ENCODE data around the gene LRRC37A2. TPM values are rescaled to one million over a fixed set of nuclear protein-coding genes. Genes with fewer than 3 reads are reported as not detected.
"Not testable (repeated sequence)": the region's sequence is repeated elsewhere in the genome, so short reads cannot be mapped to it uniquely, and the experiment has no call there.

LRRC37A2 gene
- total RNA-seq, 1 donor: 24.1 TPM

DNA sequence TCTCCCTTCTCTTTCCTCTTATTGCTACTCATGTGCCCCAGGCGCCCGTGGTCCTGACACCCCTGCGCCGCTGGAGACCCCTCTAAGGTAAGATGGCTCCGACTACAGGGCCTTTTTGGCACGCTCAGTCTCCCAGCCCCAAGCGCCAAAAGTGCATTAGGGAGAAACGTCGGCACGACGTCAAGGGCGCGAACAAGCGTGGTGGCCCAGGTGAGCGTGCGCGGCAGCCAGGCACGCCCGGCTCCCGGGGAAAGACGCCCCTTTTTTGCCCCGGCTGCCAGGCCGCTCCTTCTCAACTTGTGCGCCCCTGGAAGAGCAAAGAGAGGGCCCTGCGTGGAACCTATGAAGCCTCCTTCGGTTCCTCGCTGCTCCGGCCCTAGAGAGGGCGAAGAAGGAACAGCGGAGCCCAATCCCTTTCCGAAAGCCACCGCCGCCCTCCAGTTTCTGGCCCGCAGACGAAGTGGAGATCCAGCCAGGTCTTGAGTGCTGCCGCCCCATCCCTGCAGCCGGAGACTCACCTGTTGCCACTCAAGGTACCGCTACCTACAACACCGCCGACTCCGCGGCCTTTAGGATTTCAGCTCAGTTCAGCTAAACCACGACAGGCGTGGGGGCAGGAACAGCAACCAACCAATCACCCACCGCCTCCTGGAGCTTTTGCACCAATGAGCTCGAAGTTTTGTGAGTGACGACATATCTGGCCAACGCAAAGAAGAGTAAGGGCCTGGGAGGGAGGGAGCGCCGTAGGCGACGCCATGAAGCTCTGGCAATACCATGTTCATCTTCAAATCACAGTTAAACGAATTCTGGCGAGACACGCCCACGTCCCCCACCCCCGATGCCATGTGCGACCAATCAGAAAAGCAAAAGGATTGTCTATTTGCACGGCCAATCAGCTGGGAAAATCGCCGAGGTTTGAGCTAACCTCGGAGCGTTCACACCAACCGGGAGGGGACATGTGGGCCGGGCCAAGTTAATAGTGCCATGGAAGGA lies 67.1 kb downstream of the LRRC37A2 start, which contains the start of gene ARL17A:
ARL17A (minus strand) TSS at position 609 of the 993 bp plus-strand sequence. CDS start 3,369 bp downstream, outside the sequence.
- not testable (repeated sequence) for H3K4me3 ChIP-seq (ENCODE audit: low read length); H3K4me1 ChIP-seq (ENCODE audit: insufficient read depth, low read length); H3K9me3 ChIP-seq (ENCODE audit: low read depth, low read length); H3K27me3 ChIP-seq (ENCODE audit: insufficient read depth, low read length)

DNA sequence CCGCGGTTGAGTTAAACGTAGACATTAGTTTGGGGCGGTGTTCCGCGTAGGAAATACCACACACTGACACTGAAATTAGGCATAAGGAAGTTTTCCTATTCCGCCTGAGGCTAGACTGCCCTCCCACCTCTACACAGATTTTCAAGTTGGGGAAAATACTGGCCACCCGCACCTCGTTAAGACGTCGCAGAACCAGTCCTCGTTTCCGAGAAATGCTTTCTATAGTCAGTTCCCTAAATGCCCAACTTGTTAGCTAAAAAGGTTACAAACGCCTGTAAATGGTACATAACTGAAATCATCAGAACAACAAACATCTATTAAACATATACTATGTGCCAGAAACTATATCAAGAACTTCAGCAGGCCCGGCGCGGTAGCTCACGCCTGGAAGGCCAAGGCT lies 67.8 kb downstream of the LRRC37A2 start:
- not testable (repeated sequence) for H3K4me3 ChIP-seq (ENCODE audit: low read length); H3K9me3 ChIP-seq (ENCODE audit: low read depth, low read length); H3K4me1 ChIP-seq (ENCODE audit: insufficient read depth, low read length); H3K27me3 ChIP-seq (ENCODE audit: insufficient read depth, low read length)

DNA sequence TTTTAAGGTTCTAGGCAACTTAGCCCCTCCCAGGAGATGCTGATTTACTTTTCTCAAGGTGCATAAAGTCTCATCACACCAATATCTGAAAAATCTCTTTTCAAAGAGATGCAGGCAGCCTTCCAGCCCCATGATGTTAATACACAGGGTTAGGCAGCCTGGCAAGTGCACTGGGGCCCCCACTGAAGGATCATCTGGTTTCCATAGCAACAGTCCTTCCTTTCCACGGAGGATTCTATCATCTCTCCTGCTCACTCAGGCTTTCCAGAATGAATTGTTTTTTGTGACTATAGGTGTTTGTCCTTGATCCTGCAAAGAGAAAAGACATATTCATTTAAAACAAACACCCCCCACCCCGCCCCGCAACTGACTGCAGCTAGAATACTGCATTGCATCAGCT lies 73.2 kb downstream of the LRRC37A2 start:
- H3K4me1 ChIP-seq (ENCODE audit: insufficient read depth, low read length); H3K27me3 ChIP-seq (ENCODE audit: insufficient read depth, low read length); H3K9me3 ChIP-seq (ENCODE audit: low read depth, low read length); H3K4me3 ChIP-seq (ENCODE audit: low read length): not testable (repeated sequence)

DNA sequence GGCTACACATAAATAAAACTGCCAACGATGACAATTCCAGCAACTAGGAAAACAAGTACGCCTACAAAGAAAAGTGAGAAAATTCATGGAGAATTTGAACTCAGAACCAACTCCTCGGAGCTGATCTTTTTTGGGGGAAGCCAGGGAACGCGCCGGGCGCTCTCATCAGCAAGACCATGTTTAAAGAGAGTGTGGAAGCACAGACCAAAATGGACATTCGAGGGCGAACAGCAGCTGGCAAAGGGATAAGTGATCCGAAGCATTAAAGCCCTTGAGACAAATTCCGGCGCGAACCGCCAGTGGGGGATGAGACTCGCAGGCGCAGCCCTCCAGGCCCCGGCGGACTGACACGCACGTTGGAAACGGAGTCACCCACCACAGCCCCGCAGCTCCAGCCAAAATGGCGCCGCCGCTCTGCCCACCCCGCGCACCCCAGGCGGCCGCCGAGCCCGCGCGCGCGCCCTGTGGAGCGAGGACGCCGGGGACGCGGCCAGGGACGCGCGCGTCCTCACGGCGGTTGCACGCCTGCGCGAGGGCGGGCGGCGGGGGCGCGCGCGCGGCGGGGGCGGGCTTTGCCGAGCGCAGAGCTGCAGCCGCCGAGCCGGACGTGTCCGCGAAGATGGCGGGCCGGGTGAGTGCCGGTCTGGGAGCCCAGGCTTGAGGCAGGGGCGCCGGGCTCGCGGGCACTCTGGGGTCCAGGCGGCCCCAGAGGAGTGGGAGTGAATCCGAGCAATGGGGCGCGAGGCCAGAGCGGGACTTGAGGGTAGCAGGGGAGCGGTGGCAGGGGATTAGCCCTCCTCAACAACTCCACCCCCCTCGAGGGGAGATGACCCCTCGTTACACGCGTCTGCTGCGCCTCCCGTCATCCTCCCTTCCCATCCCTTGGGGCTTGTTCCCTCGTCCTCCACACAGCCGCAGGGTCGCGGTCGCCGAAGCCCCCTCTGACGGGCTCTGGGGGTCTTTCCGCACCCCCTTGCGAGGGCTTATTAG lies 78.2 kb downstream of the LRRC37A2 start, which contains the start of gene NSF:
NSF (plus strand) TSS at position 513 of the 990 bp plus-strand sequence; CDS start at position 620, 107 bp downstream.
- not testable (repeated sequence) for H3K27me3 ChIP-seq (ENCODE audit: insufficient read depth, low read length); H3K4me3 ChIP-seq (ENCODE audit: low read length); H3K9me3 ChIP-seq (ENCODE audit: low read depth, low read length); H3K4me1 ChIP-seq (ENCODE audit: insufficient read depth, low read length)

DNA sequence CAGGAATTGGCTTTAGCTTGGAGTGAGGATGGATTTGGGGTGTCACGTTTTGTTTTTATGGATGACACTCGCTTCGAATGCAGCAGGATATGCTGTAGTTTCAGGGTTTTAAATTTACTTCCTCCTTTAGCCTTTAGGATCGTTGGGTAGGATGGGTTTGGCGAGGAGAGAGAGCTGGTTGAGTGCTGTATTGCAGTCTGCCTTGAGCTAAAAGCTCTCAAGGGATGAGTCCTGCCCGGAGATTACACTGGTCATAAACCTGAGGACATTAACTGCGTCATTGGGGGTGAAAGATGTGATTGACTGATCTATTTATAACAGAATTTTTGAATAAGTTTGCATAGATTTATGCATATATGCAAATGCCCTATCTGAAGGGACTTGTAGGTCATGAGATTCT lies 79.1 kb downstream of the LRRC37A2 start:
- not testable (repeated sequence) for H3K9me3 ChIP-seq (ENCODE audit: low read depth, low read length); H3K4me1 ChIP-seq (ENCODE audit: insufficient read depth, low read length); H3K27me3 ChIP-seq (ENCODE audit: insufficient read depth, low read length); H3K4me3 ChIP-seq (ENCODE audit: low read length)

DNA sequence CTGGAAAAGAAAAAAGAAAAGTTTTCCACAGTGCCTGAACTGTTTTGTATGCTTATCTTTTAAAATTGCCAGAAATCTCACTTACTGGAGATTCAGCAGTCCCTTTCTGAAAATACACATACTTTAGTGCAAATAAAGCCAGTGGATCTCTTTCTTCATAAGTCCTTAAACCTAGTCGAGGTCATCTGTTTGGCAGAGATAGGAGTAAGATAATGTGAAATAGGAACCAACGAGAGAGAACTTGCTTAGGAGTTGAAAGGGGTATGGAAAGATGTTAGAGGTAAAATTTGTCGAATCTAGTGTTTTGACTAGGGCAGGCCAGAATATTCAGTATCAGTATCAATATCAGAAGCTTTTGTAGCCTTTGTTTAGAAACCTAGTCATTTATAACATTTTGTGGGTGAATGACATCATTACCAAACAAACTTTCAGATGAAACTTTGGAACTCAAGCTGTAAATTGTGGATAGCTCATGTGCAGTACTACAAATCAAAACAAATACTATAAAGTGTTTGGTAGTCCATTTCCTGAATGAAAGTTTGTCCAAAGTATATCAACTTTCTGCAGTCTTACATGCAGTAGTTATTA lies 86.2 kb downstream of the LRRC37A2 start:
- H3K4me3 ChIP-seq (ENCODE audit: low read length); H3K9me3 ChIP-seq (ENCODE audit: low read depth, low read length); H3K27me3 ChIP-seq (ENCODE audit: insufficient read depth, low read length); H3K4me1 ChIP-seq (ENCODE audit: insufficient read depth, low read length): not testable (repeated sequence)

DNA sequence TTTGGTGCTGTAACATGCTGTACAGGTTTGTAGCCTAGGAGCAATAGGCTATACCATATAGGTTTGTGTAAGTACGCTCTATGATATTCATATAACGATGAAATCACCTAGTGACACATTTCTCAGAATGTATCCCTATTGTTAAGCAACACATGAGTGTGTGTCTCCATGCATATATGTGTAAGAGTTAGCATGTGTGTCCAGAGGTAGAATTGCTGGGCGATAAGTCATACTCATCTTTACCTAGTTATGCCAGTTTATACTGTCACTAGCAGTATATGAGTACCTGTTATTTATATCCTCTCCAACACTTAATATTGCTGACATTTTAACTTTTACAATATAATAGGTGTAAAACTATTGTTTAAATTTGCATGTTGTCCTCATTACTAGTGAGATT lies 88.5 kb downstream of the LRRC37A2 start:
- not testable (repeated sequence) for H3K27me3 ChIP-seq (ENCODE audit: insufficient read depth, low read length); H3K4me1 ChIP-seq (ENCODE audit: insufficient read depth, low read length); H3K4me3 ChIP-seq (ENCODE audit: low read length); H3K9me3 ChIP-seq (ENCODE audit: low read depth, low read length)

DNA sequence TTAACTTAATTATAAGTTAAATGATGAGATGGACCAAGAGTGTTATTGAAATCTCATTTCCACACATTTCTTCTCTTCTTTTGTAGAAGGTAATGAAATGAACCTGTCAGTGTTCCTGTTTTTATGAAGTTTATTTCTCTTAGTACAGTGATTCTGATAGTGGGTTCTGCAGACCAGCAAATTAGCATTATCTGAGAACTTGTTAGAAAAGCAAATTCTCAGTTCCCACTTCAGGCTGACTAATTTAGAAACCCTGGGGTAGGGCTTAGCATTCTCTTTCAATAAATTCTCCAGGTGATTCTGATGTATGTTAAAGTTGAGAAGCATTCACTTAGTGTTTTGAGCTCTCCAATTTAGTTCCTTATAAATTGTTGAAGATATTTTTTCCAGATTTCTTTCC lies 90.9 kb downstream of the LRRC37A2 start:
- H3K4me3 ChIP-seq (ENCODE audit: low read length); H3K27me3 ChIP-seq (ENCODE audit: insufficient read depth, low read length); H3K4me1 ChIP-seq (ENCODE audit: insufficient read depth, low read length); H3K9me3 ChIP-seq (ENCODE audit: low read depth, low read length): not testable (repeated sequence)

Other genes starting within 250 kb of the LRRC37A2 start
- 10.9 TPM for gene LRRC37A, start 217.3 kb upstream of the LRRC37A2 start, total RNA-seq
- 10.1 TPM for gene ARL17B, start 150.7 kb upstream of the LRRC37A2 start, total RNA-seq
- gene ARL17A, start 67.2 kb downstream of the LRRC37A2 start, total RNA-seq: 14.8 TPM
- 18.7 TPM for gene NSF, start 78.2 kb downstream of the LRRC37A2 start, total RNA-seq